Renal pelvis (tissue), 12 donors: ENCODE results near the gene LRRC51. TPM values are rescaled to one million over a fixed set of nuclear protein-coding genes. Genes with fewer than 3 reads are reported as not detected.

Source experiments
- DNase-seq: peaks from one replicate; pipeline ENCODE4 v3.0.0-alpha.2; 2013
- long read RNA-seq, 16 experiments: transcript quantifications; one replicate each; lab custom pipeline, GENCODE V29; 2026
- polyA plus RNA-seq, 3 donors: library from polyadenylated mRNA; unstranded; fragments of 120-200 nt; gene quantifications; one replicate each; pipeline ENCODE4 v1.2.1, GENCODE V29; 2013; ENCODE audit not compliant: insufficient read length in 3 of 3

Gene LRRC51, protein sequence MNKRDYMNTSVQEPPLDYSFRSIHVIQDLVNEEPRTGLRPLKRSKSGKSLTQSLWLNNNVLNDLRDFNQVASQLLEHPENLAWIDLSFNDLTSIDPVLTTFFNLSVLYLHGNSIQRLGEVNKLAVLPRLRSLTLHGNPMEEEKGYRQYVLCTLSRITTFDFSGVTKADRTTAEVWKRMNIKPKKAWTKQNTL
- 10 to 100 TPM; 22.3 to 37.0 (median 35.1) TPM for polyA plus RNA-seq
- long read RNA-seq, donor 1, partial matches to known transcripts, result 0 of 3 reads
- long read RNA-seq, donor 1, other reads (novel, unspliced or antisense), result 0 of 3 reads
- long read RNA-seq, donor 2, partial matches to known transcripts, result 0 of 8 reads
- long read RNA-seq, donor 2, other reads (novel, unspliced or antisense), result 0 of 8 reads
- long read RNA-seq, donor 3, partial matches to known transcripts, result 0 of 1 reads
- long read RNA-seq, donor 3, other reads (novel, unspliced or antisense), result 0 of 1 reads
- long read RNA-seq, donor 4, transcript LRTOMT-201 (6 exons, 2,642 nt), result major isoform, 5 of 212 reads
- long read RNA-seq, donor 4, partial matches to known transcripts, result 40 of 212 reads
- long read RNA-seq, donor 4, other reads (novel, unspliced or antisense), result 165 of 212 reads
- long read RNA-seq, donor 5, partial matches to known transcripts, result 0 of 3 reads
- long read RNA-seq, donor 5, other reads (novel, unspliced or antisense), result 0 of 3 reads
- long read RNA-seq, donor 6, transcript LRTOMT-201 (6 exons, 2,642 nt), result major isoform, 5 of 6 reads
- long read RNA-seq, donor 6, partial matches to known transcripts, result 0 of 6 reads
- long read RNA-seq, donor 6, other reads (novel, unspliced or antisense), result 0 of 6 reads
- long read RNA-seq, donor 7, partial matches to known transcripts, result 0 of 5 reads
- long read RNA-seq, donor 7, other reads (novel, unspliced or antisense), result 0 of 5 reads
- long read RNA-seq, donor 8, partial matches to known transcripts, result 0 of 3 reads
- long read RNA-seq, donor 8, other reads (novel, unspliced or antisense), result 0 of 3 reads
- long read RNA-seq, donor 9, partial matches to known transcripts, result 0 of 6 reads
- long read RNA-seq, donor 9, other reads (novel, unspliced or antisense), result 0 of 6 reads
- long read RNA-seq, donor 10, transcript LRTOMT-201 (6 exons, 2,642 nt), result major isoform, 5 of 7 reads
- long read RNA-seq, donor 10, partial matches to known transcripts, result 0 of 7 reads
- long read RNA-seq, donor 10, other reads (novel, unspliced or antisense), result 0 of 7 reads
- long read RNA-seq, donor 11, partial matches to known transcripts, result 0 of 2 reads
- long read RNA-seq, donor 11, other reads (novel, unspliced or antisense), result 0 of 2 reads
- long read RNA-seq, donor 12, partial matches to known transcripts, result 0 of 3 reads
- long read RNA-seq, donor 12, other reads (novel, unspliced or antisense), result 0 of 3 reads
- long read RNA-seq, donor 13, partial matches to known transcripts, result 0 of 5 reads
- long read RNA-seq, donor 13, other reads (novel, unspliced or antisense), result 0 of 5 reads
- long read RNA-seq, donor 14, result 0 reads
- long read RNA-seq, donor 15, partial matches to known transcripts, result 0 of 2 reads
- long read RNA-seq, donor 15, other reads (novel, unspliced or antisense), result 0 of 2 reads
- long read RNA-seq, donor 16, partial matches to known transcripts, result 10 of 14 reads
- long read RNA-seq, donor 16, other reads (novel, unspliced or antisense), result 0 of 14 reads

DNA sequence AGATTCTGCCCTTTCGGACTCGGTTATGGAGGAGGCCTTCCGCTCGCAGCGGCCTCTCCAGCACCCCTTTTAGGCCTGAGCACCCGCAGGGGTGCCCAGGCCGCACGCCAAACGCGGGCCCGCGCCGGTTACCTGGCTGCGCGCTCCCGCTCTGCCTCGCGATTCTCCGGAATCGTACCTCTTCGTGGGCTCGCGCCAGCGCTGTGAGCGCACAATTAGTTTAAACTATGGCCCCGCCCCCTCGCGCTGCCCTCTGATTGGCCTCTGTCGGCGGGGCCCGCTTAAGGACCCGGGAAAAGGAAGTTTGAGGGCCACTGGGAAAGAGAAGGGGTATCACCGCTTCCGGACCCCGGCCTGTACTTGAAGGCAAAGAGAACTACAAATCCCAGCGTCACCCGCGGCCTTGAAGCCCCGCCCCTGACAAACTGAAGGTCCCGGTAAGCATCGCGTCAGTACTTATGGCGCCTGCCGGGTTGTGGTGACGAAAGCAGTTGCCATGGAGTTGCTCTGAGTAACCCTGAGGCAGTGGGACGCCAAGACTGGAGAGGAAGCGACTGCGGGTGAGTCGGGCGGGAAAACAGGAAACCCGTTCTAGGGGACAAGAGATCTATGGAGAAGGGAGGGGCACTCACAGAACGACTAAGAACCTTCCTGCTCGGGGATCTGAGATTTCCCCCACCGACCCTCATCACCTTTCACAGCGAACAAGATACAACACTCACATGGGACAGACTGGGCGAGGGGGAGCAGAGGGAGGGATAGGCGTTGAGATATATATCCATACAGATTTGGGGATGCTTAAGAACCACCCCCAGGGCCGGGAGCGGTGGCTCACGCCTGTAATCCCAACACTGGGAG, at the start of gene LRRC51, which contains the start of gene NUMA1:
TSS of gene LRRC51 (plus strand) at position 525 of the 858 bp plus-strand sequence. CDS start 8,234 bp downstream, outside the sequence.
TSS of gene NUMA1 (minus strand) at position 217 of the 858 bp plus-strand sequence. CDS start 44,599 bp downstream, outside the sequence.
- peak; percentile 100 for DNase-seq

DNA sequence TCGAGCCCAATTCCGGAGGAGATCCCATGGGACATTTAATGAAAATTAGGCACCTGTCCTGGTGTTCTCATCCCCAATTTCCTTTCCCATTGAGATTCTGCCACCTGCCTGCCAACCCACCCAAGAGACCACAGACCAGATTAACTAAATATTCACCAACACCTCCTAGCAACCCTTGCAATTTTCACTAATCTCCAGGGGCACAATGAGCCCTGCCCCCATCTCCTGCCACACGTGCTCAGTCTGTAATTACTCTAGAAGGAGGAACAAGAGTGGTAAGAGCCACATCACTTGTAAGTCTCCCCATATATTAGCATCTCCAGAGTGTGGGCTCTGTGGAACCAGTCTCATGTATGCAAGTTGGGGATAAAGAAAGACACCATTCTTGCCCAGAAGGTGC, 44.0 kb upstream of the LRRC51 start:
- DNase-seq, result no peak

DNA sequence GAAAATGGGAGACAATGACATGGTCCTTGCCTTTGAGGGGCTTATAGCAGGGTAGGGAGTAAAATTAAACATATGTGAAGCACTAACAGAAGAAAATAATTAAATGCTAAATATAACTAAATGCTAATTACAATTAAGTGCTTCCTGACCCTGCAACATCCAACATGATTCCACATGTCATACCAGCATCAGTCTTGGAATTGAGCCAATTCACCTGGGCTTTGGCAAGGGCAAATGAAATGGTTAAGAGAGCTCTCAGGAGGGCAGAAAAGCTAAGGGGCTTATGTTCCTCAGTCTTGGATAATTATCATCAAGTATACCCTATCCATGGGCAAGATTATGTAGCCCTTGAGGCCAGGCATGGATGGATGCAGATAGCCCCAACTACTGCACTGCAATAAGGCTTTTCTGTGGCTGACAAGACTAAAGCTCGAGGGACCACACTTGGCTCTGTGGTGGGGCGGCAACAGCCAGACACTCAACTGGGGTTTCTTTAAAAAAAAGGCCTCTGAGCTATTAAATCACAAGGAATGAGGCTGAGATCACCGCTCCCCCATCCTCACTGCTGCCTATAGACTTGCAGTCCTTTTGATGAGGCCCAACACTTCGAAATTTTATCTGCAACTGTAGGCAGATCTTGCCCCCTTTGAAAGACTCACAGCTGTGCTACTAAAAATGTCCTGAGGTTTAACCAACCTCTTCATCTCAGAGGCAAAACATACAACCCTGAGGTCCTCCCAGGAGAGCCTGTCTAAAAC, 42.9 kb upstream of the LRRC51 start:
- no peak for DNase-seq

DNA sequence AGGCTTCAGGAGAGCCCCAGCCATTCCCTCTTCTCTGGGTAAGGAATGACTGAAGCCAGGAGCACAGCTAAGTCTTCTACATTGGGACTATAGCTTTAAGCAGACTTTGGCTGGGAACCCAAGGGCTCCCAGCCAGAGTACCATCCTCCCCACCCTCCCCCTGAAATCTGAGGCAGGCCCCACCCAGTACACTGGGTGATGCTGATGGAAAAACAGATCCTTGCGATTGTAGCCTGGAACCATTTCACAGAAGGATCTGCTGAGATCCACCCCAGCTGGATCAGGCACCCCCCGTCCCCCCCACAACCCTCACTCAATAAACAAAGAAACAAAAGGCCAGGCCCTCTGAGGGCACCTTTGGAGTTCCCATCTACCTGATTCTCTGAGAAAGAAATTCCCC, 42.2 kb upstream of the LRRC51 start:
- DNase-seq, result no peak

DNA sequence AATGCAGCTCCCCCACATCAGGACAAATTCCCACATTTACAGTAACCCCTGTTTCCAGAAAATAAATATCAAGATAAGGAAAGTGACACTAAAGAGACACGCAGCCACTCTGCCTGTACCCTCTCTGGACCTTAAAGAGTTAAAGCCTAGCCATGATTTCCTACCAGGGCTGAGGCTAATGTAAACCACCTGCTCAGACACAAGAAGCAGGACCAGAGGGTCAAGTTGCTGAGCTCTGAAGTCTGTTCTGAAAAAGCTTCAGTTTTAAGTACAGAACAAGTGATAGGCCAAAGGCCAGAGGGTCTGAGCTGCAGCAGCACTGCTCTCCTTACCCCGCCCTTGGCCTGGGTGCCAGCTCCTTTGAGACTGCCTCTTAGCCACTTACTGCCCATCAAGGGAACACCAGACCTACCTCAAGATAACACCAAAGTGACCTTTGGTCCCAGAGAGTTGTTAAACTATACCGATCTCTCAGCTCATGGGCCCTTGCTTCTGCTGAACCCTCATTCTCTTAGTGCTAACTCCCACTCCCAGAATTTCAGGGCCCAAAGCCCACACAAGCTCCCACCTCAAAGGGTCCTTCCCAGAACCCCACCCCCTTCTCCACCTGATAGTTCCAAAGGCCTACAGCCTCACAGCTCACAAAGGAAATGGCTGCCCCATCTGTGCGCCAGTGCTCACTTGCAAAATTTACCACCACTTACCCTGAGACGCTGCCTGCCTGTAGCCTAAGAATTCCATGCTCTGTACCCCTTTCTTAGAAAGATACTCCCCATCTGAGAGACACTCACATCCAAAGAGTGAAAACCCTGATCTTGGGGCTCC, 41.4 kb upstream of the LRRC51 start:
- DNase-seq, result no peak

DNA sequence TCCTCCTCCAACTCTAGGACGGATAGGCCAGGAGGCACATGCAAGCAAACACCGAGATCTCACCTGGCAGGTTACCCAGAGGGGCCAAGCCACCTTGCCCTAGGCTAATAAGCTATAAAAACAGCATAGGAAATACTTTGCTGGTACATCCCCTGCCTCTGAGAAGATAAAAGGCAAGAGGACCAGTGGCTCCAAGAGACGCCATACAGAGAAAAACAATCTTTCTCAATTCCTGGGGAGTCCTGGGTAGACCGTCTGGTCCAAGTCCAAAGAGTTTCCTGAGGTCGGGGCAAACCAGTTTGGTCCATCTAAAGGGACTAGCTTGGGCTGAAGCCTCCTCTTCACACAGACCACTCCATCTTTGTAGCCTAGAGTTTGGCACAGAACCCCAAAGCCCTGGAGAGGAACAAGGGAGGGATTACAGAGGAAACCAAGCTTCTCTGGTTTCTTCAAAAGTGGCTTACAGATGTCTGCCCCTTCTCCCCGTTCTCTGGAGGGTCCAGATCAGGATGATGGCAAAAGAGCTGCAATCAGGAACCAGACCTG, 40.7 kb upstream of the LRRC51 start:
- no peak for DNase-seq

DNA sequence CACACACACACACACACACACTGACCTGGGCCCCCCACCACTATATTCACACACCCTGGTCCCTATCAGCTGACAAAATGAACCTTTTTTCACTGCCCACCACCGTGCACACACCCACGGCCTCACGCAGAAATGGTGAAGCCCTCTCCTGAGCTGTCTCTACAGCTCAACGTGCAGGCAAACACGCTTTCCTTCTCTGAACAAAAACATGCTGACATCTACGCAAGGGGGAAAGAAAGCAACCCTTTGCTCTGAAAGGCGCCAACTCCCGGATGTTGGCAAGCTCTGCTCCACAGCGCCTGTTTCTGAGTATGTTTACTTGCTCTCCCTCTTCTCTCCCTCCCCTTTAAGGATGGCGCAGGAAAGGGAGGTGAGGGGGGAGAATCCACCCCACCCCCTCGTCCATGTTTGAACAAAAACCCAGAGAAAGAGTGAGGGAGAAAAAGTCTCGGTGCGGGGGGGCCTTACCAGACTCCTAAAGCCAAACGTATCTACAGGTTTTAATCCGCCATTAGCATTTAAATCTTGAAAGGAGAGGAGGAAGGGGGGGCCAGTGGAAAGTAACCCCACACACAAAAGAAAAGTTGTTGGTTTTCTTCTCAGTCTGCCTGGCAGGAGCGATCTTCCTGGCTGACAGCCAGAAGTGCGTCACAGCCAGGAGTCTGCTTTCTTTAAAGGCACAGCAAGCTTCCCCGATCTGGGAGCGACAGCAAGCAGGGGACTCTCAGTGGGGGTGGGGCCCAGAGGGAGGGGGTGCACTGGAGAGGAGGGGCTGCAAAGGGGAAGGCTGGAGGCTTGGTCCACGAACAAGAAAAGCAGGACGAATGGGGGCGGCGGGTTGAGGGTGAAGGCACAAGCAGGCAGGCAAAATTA, 39.9 kb upstream of the LRRC51 start:
- peak; percentile 96 for DNase-seq

DNA sequence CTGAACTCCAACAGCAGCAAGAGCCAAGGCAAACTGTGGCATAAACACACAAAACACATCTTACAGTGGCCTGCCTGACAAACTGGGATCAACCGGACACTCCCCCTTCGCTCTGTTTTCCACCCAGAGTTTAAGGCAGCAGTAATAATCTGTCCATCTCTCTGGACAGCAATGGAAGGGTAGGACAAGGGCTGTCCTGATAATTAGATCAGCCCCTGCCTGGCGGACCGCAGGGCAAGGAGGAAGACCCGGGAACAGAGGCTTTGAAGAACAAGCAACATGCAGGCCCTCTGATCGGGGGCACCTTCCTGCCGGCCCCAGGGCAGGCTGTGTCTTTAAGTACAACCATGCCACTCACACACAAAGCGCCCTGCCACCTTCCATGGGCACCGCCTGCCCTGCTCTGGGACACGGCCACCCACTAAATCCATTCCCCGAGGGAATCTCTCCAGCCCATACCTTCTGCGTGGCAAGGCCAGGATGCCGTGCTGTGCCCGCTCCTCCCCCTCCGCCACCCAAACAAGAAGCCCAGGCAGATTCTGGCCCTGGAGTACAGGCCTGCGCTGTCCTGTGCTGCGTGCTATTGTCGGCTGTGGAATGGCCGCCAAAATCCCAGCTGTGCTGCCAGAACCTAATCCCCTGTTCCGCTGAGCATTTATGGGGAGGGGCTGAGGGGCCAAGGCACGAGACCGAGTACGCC, 39.1 kb upstream of the LRRC51 start:
- DNase-seq, result peak; percentile 77

DNA sequence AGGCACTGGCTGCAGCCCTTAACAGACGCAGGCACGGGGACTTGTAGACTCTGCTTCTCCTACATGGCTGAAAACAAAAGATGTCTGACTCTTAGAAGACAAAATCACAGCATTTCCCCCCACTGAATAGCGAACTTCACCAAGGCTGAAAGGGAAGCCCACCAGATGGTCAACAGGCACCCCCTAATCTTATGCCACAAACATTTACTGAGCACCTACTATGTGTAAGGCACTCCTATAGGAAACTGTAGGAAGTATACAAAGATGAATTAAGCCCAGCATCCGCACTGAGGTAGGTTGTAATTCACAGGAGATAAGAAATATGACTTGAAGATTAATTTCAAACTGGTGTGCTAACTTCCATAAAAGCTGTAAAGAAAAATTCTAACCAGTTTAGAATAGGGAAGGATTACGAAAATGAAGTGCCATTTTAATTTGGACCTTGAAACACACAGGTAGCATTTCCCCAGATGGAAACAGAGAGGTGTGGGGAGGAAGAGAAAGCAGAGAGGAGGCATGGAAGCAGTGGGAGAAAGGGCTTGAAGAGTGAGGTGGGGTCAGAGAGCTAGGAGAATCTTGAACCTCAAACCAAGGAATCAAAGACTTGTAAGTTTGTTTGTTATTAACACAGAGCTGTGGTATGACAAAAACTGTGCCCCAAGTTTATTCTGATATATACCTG, 38.4 kb upstream of the LRRC51 start:
- DNase-seq, result no peak

DNA sequence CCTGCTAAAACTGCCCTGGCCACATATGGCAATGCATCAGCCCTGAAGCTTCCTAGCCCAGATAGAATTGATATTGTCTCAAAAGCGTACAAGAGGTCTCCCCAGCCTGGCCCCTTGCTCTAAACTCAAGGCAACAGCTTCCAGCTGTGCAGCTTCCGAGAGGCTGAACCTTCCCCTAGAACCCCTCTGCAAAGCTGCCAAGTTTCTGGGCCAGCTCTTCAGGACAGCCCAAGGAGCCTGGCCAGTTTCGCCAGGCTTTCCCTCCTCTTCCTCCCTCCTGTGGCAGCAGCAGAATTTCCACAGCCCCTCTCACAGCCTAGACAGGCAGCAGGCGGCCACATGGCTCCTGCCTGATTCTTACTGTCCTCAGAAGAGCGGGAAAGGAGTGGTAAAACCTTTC, 34.8 kb upstream of the LRRC51 start:
- no peak for DNase-seq

DNA sequence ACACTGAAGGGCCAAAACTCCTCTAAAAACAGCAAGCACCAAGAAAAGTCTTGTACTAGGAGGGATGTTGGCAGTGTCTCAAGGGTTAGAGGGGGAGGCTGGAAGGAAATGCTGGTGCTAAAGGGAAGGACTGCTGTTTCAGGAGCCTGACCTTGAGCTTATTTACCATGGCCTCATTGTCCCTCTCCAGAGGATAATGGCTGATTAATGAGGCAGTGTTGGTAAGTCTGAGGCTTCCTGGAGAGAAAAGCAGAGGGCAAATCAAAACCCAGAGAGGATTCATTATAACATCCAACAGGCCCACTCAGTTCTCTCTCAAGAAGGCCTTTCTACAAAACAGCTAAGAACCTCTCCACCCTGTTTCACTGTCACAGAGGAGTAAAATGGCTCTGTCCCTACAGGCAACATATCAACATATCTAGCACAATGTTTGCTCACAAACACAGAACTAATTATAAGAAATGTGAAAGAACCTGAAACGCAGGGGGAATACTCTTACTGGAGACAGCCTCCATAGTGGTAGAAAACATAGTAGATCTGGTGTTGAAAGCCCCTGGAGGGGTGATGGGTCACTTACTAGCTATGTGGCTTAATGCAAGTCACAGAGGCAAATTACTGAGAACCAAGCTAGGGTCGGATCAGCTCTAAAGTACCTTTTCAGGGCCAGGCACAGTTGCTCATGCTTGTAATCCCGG, 31.7 kb upstream of the LRRC51 start:
- DNase-seq, result no peak

DNA sequence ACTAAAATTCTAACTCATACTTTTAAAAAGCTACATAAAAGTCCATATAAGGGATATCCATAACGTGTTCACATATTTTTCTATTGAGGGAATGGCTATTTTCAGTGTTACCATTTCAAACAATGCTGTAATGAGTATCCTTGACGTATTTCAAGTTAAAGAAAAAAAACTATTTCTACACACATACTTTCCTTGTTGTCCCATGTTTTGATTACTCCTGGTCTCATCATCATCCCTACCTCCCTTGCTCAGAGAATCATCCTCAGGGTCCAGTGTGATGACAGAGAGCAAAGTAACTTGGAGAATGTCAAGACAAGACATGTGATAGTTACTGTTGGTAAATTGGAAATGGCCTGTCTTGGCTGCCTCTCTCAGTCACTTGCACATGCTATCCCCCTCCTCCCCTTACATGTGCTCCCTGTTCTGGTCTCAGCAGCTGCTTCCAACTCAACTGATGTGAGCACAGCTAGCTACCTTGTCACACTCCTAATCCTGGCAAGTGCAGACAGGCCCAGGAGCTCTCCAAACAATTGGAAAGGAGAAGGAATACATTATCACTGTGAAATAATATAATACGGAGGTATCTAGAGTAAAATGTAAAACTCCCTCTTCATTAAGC, 22.1 kb upstream of the LRRC51 start:
- no peak for DNase-seq

DNA sequence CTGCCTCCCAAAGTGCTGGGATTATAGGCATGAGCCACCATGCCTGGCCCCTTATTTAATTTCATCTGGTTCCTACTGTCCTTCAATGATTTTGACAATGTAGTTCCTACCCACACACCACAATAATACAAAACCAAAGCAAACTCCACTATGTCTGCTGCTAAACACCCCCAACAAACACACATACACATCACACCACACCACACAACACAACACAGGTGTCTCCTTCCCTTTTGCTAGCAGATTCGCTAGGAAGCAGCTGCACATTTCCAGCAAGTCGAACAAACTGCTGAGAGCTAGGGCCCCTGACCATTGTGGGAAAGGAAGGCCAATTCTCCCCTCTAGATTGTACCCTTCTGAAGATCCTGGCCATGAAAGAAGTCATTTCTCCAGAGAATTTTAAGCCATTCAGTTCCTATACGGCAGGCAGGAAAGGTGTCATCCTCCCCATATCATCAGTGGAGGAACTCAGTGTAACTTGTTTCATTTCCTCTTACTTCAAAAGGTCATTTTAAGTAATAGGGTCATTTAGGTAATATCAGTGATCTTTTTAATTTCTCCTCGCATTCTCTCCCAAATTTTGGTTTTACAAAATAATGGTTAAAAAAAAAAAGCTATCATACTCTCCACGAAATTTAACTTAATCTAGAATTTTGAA, 18.8 kb upstream of the LRRC51 start:
- DNase-seq, result no peak

DNA sequence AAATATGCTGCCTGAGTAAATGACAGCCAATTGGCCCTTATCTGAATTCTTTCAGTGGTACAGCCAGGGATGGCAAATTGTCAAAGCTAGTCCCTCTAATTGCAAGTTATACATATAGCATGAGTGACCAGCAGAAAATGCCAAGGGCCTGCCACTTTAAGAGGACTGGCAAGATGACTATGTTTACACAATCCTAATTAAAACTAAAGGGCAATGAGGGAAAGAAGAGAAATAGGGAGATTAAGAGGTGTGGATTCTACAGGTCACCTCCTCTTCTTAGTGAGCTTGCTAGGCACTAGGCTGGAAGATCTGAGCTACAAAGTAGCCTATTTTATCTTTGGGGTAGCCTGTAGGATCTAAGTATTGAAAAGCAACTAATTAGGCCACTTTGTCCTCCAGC, 13.8 kb upstream of the LRRC51 start:
- DNase-seq, result no peak
